Peyer's patch (tissue), 4 donors: ENCODE measurements around the gene PSMD7.

Source experiments
- CTCF ChIP-seq, 6 experiments: fragments of 450-650 bp in 4 of 6; fragments of 200-600 bp in 2 of 6; sonication (generic) in 1 of 6; IDR thresholded peaks; one replicate each; pipeline ENCODE4 v1.5.1; 2017 to 2019; ENCODE audit warnings: antibody characterized with exemption in 6 of 6, mild to moderate bottlenecking in 3 of 6, moderate library complexity in 1 of 6
- POLR2A ChIP-seq, 2 donors: fragments of 450-650 bp; IDR thresholded peaks; one replicate each; pipeline ENCODE4 v1.5.1; 2017; ENCODE audit warnings: antibody characterized with exemption in 2 of 2, mild to moderate bottlenecking in 2 of 2, moderate library complexity in 2 of 2

GRCh38 chr16:74320707-74321106, 24.1 kb downstream of the PSMD7 start:
- TF ChIP-seq CTCF (IDR thresholded peaks at IDR 0.05): no peak
- no peak for TF ChIP-seq POLR2A (IDR thresholded peaks at IDR 0.05)
